Caco-2 (cell line): ENCODE results near the gene GFRA1. TPM values are rescaled to one million over a fixed set of nuclear protein-coding genes. Genes with fewer than 3 reads are reported as not detected.

Source experiments
- BruUV-seq: library from RNA; stranded (reverse); fragments of 400-500 nt; replicated peaks from 2 replicates; lab custom pipeline; 2021; lab: Mats Ljungman, UMichigan
- CTCF ChIA-PET: fragments of 300-600 bp; sonication (Branson Sonifier 250); formaldehyde crosslinking; loops from one replicate; lab custom pipeline; 2022; ENCODE audit warnings: antibody characterized with exemption; lab: Charles Lee
- POLR2A ChIA-PET: fragments of 300-600 bp; sonication (Branson Sonifier 250); formaldehyde crosslinking; loops from one replicate; lab custom pipeline; 2022; ENCODE audit warnings: antibody characterized with exemption; lab: Charles Lee
- DNase-seq, 2 experiments: peaks; one replicate each; pipeline versions ENCODE4 v3.0.0 to v3.0.0-alpha.2; 2020 to 2022
- H3K27me3 ChIP-seq: replicated peaks from 2 replicates; pipeline ENCODE4 v1.6.0; 2011; ENCODE audit warnings: low read length; ENCODE audit not compliant: control insufficient read depth, insufficient read depth
- H3K36me3 ChIP-seq: 2 replicates; pipeline ENCODE4 v1.5.1; 2011; ENCODE audit warnings: low read length; ENCODE audit not compliant: control insufficient read depth, insufficient read depth
- H3K4me1 ChIP-seq: fragments of 250-450 bp; sonication (Bioruptor Pico); 2 replicates; pipeline ENCODE4 v1.5.1; 2020; ENCODE audit warnings: mild to moderate bottlenecking
- H3K4me3 ChIP-seq: 2 replicates; pipeline ENCODE4 v1.5.1; 2011; ENCODE audit warnings: low read depth, mild to moderate bottlenecking, control low read depth, low read length
- H3K9me3 ChIP-seq: fragments of 250-450 bp; sonication (Bioruptor Pico); 2 replicates; pipeline ENCODE4 v1.5.1; 2020; ENCODE audit warnings: mild to moderate bottlenecking, moderate library complexity
- H3K27ac Mint-ChIP-seq: one replicate; pipeline ENCODE4 v1.8.0; 2022; ENCODE audit warnings: mixed read lengths; ENCODE audit not compliant: unreplicated experiment
- H3K27me3 Mint-ChIP-seq: one replicate; pipeline ENCODE4 v1.8.0; 2022; ENCODE audit warnings: mixed read lengths; ENCODE audit not compliant: insufficient read depth, unreplicated experiment
- H3K36me3 Mint-ChIP-seq: one replicate; pipeline ENCODE4 v1.8.0; 2022; ENCODE audit warnings: mild to moderate bottlenecking, mixed read lengths; ENCODE audit not compliant: insufficient read depth, unreplicated experiment
- H3K4me1 Mint-ChIP-seq: one replicate; pipeline ENCODE4 v1.8.0; 2022; ENCODE audit warnings: low read depth, mixed read lengths; ENCODE audit not compliant: unreplicated experiment
- H3K4me3 Mint-ChIP-seq: one replicate; pipeline ENCODE4 v1.8.0; 2022; ENCODE audit warnings: mild to moderate bottlenecking, moderate library complexity, mixed read lengths; ENCODE audit not compliant: unreplicated experiment
- H3K9me3 Mint-ChIP-seq: one replicate; pipeline ENCODE4 v1.8.0; 2022; ENCODE audit warnings: mixed read lengths; ENCODE audit not compliant: unreplicated experiment
- intact Hi-C: fragments of 100-400 bp; cut with micrococcal nuclease; formaldehyde crosslinking; loops from one replicate; pipeline ENCODE4 v1.10.0; 2022; ENCODE audit not compliant: unreplicated experiment
- total RNA-seq: library from RNA; stranded (reverse); gene quantifications from 2 replicates; pipeline ENCODE4 v1.2.3, GENCODE V29; 2022
- TF ChIP-seq, protein P1 (sequence below), 2 experiments: fragments of 200-600 bp in 1 of 2; IDR thresholded peaks; 1 replicate in 1 of 2; 2 replicates in 1 of 2; pipeline versions ENCODE4 v1.5.1 to v1.8.0; 2011 to 2022; ENCODE audit warnings: antibody characterized with exemption in 1 of 2, control low read depth in 1 of 2, inconsistent platforms in 1 of 2, low read depth in 1 of 2, low read length in 1 of 2, mild to moderate bottlenecking in 1 of 2, moderate library complexity in 1 of 2; ENCODE audit not compliant: insufficient read depth in 1 of 2, severe bottlenecking in 1 of 2, unreplicated experiment in 1 of 2

Gene GFRA1
- total RNA-seq, 1 experiment from 2014 or later, result not detected

DNA sequence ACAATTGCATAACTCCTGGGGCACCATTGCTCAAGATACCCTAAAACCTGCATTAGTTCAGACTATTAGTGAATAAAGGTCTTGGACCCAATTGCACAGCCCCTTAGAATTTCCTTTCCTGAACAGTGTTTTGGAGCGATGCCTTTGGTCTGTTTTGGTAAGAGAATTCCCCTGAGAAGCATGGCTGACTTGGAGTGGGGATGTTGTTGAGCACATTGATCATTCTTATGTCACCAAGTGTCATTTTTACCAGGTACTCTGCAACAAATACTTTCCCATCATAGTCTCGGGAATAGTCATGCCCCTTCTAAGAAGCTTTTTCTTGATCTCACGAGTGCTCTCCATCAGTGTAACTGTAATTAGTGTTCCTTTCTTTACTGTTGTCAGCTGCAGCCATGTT lies 229.7 kb downstream of the GFRA1 start:
- Mint-ChIP-seq H3K4me1 (peaks cover 4% of the 10 kb centered on the region), H3K4me3 (no peak overlapping the region), H3K9me3 (peaks cover 24% of the 10 kb centered on the region), H3K36me3 (peaks cover 4% of the 10 kb centered on the region), H3K27ac (no peak overlapping the region), H3K27me3 (no peaks in the 10 kb centered on the region)
- H3K4me1 ChIP-seq, result no peaks in the 10 kb centered on the region
- POLR2A ChIA-PET, result no interaction called here
- no peaks in the 10 kb centered on the region for H3K27me3 ChIP-seq
- H3K36me3 ChIP-seq, result no peaks in the 10 kb centered on the region
- no peak overlapping the region for H3K4me3 ChIP-seq
- no TSS peak for BruUV-seq
- DNase-seq, result no peak
- TF ChIP-seq, protein P1, sequence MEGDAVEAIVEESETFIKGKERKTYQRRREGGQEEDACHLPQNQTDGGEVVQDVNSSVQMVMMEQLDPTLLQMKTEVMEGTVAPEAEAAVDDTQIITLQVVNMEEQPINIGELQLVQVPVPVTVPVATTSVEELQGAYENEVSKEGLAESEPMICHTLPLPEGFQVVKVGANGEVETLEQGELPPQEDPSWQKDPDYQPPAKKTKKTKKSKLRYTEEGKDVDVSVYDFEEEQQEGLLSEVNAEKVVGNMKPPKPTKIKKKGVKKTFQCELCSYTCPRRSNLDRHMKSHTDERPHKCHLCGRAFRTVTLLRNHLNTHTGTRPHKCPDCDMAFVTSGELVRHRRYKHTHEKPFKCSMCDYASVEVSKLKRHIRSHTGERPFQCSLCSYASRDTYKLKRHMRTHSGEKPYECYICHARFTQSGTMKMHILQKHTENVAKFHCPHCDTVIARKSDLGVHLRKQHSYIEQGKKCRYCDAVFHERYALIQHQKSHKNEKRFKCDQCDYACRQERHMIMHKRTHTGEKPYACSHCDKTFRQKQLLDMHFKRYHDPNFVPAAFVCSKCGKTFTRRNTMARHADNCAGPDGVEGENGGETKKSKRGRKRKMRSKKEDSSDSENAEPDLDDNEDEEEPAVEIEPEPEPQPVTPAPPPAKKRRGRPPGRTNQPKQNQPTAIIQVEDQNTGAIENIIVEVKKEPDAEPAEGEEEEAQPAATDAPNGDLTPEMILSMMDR (IDR thresholded peaks at IDR 0.05; ENCODE audit: insufficient read depth in 1 of 2, low read depth in 1 of 2, low read length in 1 of 2, severe bottlenecking in 1 of 2, unreplicated experiment in 1 of 2), result no peak
- CTCF ChIA-PET, result no interaction called here
- intact Hi-C loops, result no loop called here
- no peaks in the 10 kb centered on the region; the same call in 1 of the 2 replicates for H3K9me3 ChIP-seq

DNA sequence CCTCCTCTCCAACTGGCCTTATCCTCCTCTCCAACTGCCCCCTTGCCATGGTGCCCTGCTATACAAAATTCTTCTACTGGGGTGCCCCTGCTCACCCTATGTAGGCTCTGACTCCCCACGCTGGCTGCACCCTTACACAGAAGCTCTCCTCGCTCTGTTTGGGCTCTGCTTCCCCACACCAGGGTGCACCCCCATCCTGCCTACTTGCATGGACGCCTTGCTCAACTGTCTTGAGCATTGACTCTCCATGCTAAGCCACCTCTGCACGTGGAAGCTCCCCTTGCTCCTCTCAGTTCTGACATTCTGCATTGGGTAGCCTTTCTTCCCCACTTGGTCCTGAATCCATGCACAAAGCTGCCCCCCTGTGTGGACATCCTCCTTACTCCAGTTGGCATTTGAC lies 231.1 kb downstream of the GFRA1 start:
- Mint-ChIP-seq H3K27me3 (no peaks in the 10 kb centered on the region), H3K36me3 (peaks cover 4% of the 10 kb centered on the region), H3K9me3 (peaks cover 33% of the 10 kb centered on the region), H3K4me3 (no peak overlapping the region), H3K4me1 (peaks cover 4% of the 10 kb centered on the region), H3K27ac (no peak overlapping the region)
- no peak for DNase-seq
- POLR2A ChIA-PET, result no interaction called here
- TF ChIP-seq, protein P1 (IDR thresholded peaks at IDR 0.05; ENCODE audit: insufficient read depth in 1 of 2, low read depth in 1 of 2, low read length in 1 of 2, severe bottlenecking in 1 of 2, unreplicated experiment in 1 of 2), result no peak
- no peak overlapping the region for H3K4me3 ChIP-seq
- H3K36me3 ChIP-seq, result no peaks in the 10 kb centered on the region
- CTCF ChIA-PET, result no interaction called here
- BruUV-seq, result no TSS peak
- H3K9me3 ChIP-seq, result no peaks in the 10 kb centered on the region; the same call in 1 of the 2 replicates
- H3K4me1 ChIP-seq, result no peaks in the 10 kb centered on the region
- intact Hi-C loops, result no loop called here
- H3K27me3 ChIP-seq, result no peaks in the 10 kb centered on the region

DNA sequence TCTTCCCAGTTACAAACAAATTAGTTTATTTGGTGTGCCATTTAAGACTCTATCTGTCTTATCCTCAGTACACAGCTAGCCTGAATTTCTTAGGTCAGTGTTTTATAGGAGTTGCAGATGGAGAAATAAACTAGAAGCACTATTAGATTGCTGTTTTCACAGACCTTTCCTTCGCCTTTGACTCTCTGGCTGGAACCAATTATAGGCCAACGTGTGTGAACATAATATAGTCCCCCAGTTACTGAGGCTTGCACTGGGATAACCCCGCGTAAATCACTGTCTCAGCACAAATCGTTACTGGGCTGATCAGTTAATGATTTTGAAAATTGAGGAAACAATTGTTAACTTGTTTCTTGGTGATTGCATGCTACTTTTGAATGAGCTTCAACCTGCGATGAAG lies 233.4 kb downstream of the GFRA1 start:
- TF ChIP-seq, protein P1 (IDR thresholded peaks at IDR 0.05; ENCODE audit: insufficient read depth in 1 of 2, low read depth in 1 of 2, low read length in 1 of 2, severe bottlenecking in 1 of 2, unreplicated experiment in 1 of 2), result no peak
- no TSS peak for BruUV-seq
- H3K36me3 ChIP-seq, result no peaks in the 10 kb centered on the region
- Mint-ChIP-seq H3K9me3 (peaks cover 37% of the 10 kb centered on the region), H3K27me3 (no peaks in the 10 kb centered on the region), H3K4me1 (peaks cover 4% of the 10 kb centered on the region), H3K36me3 (peaks cover 4% of the 10 kb centered on the region), H3K27ac (no peak overlapping the region), H3K4me3 (no peak overlapping the region)
- no peak for DNase-seq
- ChIA-PET POLR2A (no interaction called here), CTCF (no interaction called here)
- no peaks in the 10 kb centered on the region; the same call in 1 of the 2 replicates for H3K9me3 ChIP-seq
- no peaks in the 10 kb centered on the region for H3K4me1 ChIP-seq
- H3K4me3 ChIP-seq, result no peak overlapping the region
- no peaks in the 10 kb centered on the region for H3K27me3 ChIP-seq
- intact Hi-C loops, result no loop called here
